ENCODE results near the gene MAD1L1. TPM values are rescaled to one million over a fixed set of nuclear protein-coding genes. Genes with fewer than 3 reads are reported as not detected.

MAD1L1 gene
- total RNA-seq, 2 experiments from 2014 or later = 157 to 160 TPM

GRCh38 chr7:2101630-2102374 lies 130.9 kb downstream of the MAD1L1 start:
- ChIA-PET POLR2A (no interaction called here), CTCF (no interaction called here)
- intact Hi-C loops (cut with DNase I, micrococcal nuclease) = loop anchor here (5.0 to 10.0 kb wide), 2 partner anchors 177 to 245 kb away; no protein-coding TSS in a partner anchor
- no peaks in the 10 kb centered on the region for H3K36me3 Mint-ChIP-seq (ENCODE audit: low read depth)
- peaks cover 54% of the 10 kb centered on the region for H3K4me1 Mint-ChIP-seq (ENCODE audit: low read depth)
- no peak overlapping the region for H3K4me3 ChIP-seq (ENCODE audit: low read length)
- no peak overlapping the region for H3K27ac ChIP-seq (ENCODE audit: low read depth in 1 of 2, low read length in 2 of 2)
- peak overlapping the region; percentile 34 for H3K4me3 Mint-ChIP-seq
- ATAC-seq (ENCODE audit: poor library complexity) = no peak
- H3K27ac Mint-ChIP-seq = peak overlapping the region; percentile 55
- no peak for TF ChIP-seq CTCF (IDR thresholded peaks at IDR 0.05)
- H3K9me3 Mint-ChIP-seq = no peaks in the 10 kb centered on the region
- H3K9me3 ChIP-seq (ENCODE audit: control insufficient read depth in 1 of 2, insufficient read depth in 1 of 2, low read length in 2 of 2) = no peaks in the 10 kb centered on the region
- no peak for DNase-seq
- no peaks in the 10 kb centered on the region for H3K27me3 Mint-ChIP-seq
- H3K4me1 ChIP-seq (ENCODE audit: insufficient read depth, low read length) = peaks cover 35% of the 10 kb centered on the region
- no peaks in the 10 kb centered on the region for H3K36me3 ChIP-seq (ENCODE audit: insufficient read depth, low read length)
- H3K27me3 ChIP-seq (ENCODE audit: control insufficient read depth in 1 of 2, insufficient read depth in 2 of 2, low read length in 2 of 2) = no peaks in the 10 kb centered on the region

DNA sequence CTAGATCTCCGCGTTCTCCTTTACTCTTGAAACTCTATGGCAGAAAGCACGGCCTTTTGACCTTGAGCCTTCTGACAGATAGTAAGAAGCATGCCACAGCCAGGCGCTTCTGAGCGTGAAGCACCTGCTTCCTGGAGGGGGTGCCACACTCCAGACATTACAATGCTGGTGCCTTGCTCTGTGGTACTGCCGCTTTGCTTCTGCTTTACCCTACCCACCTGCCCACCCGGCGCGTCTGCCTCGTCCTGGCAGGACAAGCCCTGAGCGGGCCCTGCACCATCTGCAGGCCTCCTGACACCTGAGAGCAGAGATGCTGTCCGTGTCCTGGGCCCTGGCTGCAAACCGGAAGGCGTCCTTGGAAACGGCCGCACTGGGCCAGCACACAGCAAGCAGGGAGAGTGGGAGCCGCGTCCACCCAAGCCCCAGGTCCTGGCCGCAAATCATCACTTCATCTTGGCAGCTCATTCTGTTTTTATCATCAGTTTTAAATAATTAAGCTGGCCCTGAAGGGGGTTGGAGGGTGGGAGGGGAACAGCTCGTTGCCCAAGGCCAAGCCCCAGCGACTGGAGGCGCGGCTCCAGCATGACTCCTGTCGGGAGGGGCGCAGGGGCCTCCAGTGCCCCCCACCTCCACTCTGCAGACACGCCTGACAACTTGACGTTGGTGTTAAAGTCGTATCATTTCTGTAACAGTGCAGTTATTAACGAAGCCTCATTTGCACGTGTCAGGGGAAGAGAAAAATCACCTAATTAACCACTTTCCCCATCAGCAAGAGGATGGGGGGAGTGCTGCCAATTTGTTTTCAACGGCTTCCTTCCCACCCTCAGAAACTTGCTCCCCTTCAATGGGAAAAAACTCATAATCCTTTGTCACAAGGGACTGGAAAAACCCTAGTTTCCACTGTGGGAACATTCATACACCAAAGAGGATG lies 132.2 kb downstream of the MAD1L1 start:
- H3K4me3 ChIP-seq (ENCODE audit: low read length) = no peak overlapping the region
- CTCF ChIA-PET = no interaction called here
- peaks cover 54% of the 10 kb centered on the region for H3K4me1 Mint-ChIP-seq (ENCODE audit: low read depth)
- H3K9me3 Mint-ChIP-seq = no peaks in the 10 kb centered on the region
- peak overlapping the region; percentile 73 for H3K27ac Mint-ChIP-seq
- H3K36me3 ChIP-seq (ENCODE audit: insufficient read depth, low read length) = no peaks in the 10 kb centered on the region
- DNase-seq (peak in 6 of 14 experiments; percentile 11 to 55 (median 40)), ATAC-seq (ENCODE audit: poor library complexity) (peak; percentile 52)
- no peaks in the 10 kb centered on the region for H3K9me3 ChIP-seq (ENCODE audit: control insufficient read depth in 1 of 2, insufficient read depth in 1 of 2, low read length in 2 of 2)
- H3K4me1 ChIP-seq (ENCODE audit: insufficient read depth, low read length) = peaks cover 35% of the 10 kb centered on the region
- no peak overlapping the region for H3K27ac ChIP-seq (ENCODE audit: low read depth in 1 of 2, low read length in 2 of 2)
- no peak for TF ChIP-seq CTCF (IDR thresholded peaks at IDR 0.05)
- intact Hi-C loops (cut with DNase I, micrococcal nuclease) = loop anchor here (5.0 to 10.0 kb wide), 2 partner anchors 176 to 247 kb away; no protein-coding TSS in a partner anchor
- no peaks in the 10 kb centered on the region for H3K27me3 Mint-ChIP-seq
- POLR2A ChIA-PET = interaction anchor here (1.4 to 1.6 kb wide), 2 partner anchors 20 to 174 kb away, joined by 3 read pairs; no protein-coding TSS in a partner anchor
- H3K27me3 ChIP-seq (ENCODE audit: control insufficient read depth in 1 of 2, insufficient read depth in 2 of 2, low read length in 2 of 2) = no peaks in the 10 kb centered on the region
- no peak overlapping the region for H3K4me3 Mint-ChIP-seq
- no peaks in the 10 kb centered on the region for H3K36me3 Mint-ChIP-seq (ENCODE audit: low read depth)
